ENCODE measurements around the gene RERE.

DNA sequence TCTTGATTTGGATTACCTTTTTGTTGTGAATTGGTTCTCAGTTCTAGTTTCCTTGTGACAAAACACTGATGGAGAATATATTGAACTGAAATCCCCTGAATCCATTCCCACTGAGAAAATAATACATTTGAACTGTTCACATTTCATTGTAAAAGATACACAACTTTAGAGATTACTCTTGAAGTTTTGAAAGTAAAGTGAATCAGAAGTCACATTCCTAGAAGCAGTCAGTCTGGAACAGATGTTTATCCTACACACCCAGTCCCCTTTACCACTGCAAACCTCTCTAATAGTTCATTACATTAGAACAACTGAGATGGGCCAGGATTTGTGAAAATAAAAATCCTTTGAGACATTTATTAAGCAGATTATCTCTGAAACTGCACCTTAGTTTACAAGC is 3.4 kb downstream of the RERE start:
- TF ChIP-seq, protein P1, sequence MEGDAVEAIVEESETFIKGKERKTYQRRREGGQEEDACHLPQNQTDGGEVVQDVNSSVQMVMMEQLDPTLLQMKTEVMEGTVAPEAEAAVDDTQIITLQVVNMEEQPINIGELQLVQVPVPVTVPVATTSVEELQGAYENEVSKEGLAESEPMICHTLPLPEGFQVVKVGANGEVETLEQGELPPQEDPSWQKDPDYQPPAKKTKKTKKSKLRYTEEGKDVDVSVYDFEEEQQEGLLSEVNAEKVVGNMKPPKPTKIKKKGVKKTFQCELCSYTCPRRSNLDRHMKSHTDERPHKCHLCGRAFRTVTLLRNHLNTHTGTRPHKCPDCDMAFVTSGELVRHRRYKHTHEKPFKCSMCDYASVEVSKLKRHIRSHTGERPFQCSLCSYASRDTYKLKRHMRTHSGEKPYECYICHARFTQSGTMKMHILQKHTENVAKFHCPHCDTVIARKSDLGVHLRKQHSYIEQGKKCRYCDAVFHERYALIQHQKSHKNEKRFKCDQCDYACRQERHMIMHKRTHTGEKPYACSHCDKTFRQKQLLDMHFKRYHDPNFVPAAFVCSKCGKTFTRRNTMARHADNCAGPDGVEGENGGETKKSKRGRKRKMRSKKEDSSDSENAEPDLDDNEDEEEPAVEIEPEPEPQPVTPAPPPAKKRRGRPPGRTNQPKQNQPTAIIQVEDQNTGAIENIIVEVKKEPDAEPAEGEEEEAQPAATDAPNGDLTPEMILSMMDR (IDR thresholded peaks at IDR 0.05): no peak
- no peak for TF ChIP-seq POLR2A (IDR thresholded peaks at IDR 0.05)

Data from heart left ventricle (tissue), 13 donors.